GM15510 (cell line): ENCODE results near the gene PARVB.

ENCODE experiments used
- POLR2A ChIP-seq: IDR thresholded peaks from 3 replicates; pipeline ENCODE4 v1.6.1; 2011; ENCODE audit warnings: borderline replicate concordance; ENCODE audit not compliant: insufficient read length; ENCODE audit errors: extremely low read depth

The PARVB gene

DNA sequence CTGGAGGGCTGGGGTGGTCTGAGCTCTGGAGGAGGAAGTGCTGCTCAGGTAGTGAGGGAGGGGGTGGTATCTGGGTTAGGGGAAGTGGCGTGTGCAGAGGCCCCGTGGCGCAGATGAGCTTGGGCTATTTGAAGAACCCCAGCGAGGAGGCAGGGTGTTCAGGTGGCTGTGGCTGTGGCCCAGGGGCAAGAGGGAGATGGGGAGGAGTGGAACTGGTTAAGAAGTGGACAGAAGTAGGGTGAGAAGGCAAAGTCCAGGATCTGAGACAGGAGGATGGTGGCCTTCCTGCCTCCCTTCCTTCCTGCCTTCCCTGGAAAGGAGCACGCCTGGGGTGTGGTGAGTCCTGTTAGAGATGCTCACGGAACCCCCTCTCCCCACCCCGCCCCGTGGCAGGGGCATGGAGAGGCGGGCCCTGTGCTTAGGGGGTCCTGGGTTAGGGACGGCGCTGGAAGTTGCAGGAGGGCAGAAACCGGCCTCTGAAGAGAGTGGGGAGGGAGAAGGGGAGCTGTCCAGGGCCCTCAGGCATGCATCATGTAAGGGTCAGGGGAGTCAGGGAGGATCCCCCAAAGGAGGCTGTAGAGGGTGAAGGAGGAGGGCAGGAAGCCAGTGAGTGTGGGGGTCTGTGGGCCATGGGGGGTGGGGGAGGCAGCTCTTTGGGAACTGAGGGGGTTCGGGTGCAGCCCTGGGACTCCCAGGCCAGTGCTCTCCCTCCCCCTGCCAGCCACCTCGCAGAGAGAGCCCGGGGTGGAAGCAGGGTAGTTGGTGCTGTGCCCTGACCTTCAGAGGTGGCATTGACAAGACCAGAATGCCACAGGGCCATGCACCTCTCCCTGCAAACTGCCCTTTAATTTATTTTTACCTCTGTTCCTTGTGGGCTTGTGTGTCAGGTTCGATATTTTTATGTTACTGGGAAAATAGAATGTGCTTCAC is 92.9 kb downstream of the PARVB start:
- no peak for TF ChIP-seq POLR2A

DNA sequence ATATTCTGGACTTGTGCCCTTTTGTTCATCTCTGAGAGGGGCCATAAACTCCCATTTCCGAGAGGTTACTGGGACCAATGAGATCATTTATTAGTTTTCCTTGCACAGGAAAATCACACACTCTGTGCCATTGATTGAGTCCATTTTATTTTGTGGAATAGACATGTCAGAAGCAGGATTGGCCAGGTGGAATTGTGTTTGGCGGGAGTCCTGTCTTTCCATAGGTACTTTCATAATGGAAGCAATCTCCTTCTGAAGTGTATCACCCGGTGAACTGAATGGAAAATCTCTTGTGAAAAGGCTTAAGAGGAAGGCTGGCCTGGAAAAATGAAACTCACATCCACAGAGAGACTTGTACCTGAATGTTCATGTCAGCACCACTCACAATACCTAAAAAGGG is 93.6 kb downstream of the PARVB start:
- no peak for TF ChIP-seq POLR2A

DNA sequence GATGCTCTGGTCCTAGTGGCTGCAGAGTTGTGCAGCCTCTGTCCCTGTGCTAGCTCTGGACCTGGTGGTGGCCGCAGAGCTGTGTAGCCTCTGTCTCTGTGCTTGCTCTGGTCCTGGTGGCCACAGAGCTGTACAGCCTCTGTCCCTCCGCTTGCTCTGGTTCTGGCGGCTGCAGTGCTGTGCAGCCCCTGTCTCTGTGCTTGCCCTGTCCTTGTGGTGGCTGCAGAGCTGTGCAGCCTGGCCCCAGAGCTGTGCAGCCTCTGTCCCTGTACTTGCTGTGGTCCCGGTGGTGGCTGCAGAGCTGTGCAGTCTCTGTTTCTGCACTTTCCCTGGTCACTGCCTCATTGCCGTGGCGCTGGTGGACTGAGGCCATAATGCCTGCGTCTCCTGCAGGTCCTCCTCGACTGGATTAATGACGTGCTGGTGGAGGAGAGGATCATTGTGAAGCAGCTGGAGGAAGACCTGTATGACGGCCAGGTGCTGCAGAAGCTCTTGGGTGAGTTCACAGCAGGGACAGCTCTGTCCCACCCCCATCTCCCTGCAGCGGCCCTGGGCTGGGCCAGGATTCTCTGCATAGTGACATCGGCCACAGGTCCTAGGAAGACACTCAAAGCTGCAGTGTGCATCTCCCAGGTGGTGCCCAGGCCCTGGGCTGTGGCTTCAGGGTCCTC is 94.7 kb downstream of the PARVB start:
- TF ChIP-seq POLR2A, result no peak

DNA sequence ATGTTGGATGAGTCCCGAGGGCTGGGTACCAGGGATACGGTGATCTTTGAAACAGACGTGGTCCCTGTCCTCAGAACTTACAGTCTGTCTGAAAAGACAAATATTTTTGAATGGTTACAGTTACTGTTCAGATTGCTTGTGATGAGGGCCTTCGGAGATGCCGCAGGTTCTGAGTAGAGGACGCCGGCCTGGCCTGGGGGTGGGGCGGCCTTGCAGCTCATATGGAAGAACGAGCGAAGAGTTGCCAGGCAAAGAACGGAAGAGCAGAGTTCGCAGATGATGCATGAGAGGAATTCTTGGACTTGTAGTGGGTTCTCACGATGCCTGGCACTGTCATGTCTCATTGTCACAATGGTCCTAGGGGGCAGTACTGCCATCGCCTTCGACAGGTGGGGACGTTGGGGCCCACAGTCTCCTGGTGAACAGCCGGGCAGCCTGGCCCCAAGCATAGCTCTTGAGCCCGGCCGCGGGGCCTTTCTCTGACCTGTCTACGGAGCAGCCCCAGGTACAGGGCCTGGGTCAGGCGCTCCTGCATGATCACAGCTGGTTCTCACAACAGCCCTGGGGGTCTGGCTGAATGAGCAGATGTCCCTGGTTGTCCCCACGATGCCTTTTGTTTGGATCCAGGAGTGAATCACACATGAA is 95.7 kb downstream of the PARVB start:
- no peak for TF ChIP-seq POLR2A

DNA sequence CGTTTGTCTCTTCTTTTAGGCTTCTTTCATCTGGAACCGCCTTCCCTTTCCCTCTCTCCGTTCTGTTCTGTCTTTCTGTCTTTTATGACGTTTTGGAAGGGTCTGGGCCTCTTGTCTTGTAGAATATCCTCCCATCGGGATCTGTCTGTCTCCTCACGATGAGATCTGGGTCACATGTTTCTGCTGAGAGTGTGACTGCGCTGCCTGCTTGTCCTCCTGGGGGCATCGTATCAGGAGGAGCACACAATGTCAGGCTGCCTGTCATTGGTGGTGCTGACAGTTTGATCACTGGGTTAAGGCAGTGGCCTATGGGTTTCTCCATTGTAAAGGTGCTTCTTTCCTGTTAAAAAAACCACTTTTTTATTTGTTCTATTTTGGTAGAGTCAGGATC is 96.2 kb downstream of the PARVB start:
- TF ChIP-seq POLR2A, result no peak

DNA sequence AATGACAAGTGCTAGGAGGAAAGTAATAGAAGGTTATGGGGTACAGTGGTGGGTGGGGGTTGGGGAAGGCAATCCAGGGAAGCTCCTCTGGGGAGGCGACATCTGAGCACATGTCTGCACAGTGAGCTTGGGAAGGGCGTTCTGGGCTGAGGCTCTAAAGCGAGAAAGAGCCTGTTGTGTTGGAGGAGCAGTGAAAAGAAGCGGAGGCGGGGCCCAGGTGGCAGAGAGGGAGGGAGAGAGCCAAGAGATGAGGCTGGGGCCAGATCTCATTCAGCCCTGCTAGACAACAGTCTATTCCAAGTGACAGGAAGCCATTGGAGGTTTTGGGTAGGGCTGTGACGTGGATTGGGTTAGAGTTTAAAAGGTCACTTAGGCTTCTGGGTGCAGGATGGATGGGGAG is 101.3 kb downstream of the PARVB start:
- no peak for TF ChIP-seq POLR2A

DNA sequence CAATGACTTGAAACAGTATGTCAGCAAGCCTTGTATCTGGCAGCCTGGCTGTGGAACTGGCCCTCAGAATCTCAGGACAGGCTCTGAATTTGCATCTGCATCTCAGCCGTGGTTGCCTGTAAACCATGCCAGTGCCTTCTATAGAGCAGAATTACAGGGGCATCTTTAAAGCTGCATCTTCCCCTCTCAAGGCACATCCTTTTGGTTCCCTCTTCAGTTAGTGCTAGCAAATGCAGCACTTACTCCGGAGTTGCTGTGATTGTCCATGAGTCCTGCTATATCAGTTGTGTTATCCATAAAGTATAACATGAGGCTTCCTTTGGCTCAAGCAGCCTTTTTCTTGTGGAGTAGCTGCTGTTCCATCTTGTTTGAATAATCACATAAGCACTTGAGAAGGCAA is 102.7 kb downstream of the PARVB start:
- TF ChIP-seq POLR2A, result no peak

DNA sequence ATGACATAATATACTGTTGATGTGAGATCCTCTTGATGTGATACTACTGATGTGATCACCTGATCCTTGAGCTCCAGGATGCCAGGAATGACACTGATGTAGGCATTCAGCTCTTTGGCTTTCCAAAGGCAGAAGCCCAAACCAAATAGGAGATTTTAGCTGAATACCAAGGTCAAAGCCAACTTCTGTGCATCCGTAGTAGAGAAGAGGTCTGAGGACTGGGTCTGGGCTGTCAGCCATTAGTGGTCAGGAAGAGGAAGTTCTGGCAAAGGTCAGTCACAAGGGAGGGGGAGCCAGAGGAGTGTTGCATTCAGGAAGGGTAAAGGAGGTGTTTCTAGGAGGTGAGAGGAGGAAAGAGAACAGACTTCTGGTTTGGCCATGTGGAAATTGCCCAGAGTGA is 103.3 kb downstream of the PARVB start:
- no peak for TF ChIP-seq POLR2A

DNA sequence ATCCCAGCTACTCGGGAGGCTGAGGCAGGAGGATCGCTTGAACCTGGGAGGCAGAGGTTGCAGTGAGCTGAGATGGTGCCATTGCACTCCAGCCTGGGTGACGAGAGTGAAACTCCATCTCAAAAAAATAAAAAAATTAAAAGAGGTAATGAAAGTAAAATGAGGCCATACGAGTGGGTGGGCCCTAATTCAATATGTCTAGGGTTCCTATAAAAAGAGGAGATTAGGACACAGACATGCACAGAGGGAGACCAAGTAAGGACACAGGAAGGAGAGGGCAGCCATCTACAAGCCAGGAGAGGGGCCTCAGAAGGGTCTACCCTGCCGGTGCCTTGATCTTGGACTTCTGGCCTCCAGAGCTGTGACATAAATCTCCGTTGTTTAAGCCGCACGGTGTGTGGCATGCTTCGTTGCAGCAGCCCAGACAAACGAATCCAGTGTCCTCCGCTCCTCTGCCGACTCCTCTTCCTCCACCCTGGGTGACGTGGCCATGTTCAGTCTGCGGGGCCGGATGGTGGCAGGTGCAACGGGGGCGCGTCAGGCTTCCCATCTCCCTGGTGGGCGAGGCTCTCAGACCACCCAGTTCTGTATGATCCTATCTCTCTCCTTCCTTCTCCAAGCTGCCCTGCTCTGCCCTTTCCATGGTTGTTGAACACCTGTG is 105.0 kb downstream of the PARVB start:
- TF ChIP-seq POLR2A, result no peak

DNA sequence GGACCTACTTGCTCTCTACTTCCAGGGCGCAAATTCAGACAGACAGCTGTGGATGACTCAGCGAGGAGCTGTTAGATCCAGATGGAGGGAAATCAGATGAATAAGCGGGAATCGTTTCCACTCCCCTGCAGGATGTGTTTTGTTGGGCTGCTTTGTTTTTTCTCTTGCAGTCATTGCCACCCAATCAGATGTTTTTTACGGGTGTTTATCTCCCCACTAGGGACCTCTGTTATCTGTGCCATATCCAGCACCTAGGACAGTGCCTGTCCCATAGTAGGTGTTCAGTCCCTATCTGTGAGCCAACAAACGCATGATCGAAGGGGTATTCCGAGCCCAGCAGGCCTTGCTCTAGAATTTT is 105.5 kb downstream of the PARVB start:
- TF ChIP-seq POLR2A, result no peak

DNA sequence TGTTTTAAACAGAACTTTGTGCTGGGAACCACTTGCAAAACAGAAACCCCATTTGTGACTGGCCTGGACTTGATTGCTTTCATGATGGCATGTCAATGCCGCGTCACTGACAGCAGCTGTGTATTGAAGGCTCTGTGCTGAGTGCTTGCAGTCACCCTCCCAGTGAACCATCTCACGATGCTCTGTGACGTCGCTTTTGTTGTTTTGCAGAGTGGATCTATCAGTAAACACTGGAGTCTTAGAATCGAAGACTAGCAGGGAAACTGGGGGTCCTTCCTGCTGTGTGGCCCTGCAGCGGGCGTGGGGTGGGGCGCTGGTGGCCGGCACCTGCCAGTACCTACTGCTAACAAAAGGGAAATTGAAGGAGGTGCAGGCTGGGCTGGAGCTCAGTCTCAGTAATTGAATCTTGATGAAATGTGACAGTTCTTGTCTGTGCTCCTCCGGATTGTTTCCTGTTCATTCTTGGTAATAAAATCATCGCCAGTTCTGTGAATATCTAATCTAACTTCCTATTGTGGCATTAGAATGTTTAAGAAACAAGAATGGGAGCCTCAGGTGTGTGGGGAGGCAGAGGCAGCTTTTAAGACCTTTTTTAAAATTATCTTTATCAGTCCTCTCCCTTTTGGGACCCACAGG is 106.1 kb downstream of the PARVB start:
- TF ChIP-seq POLR2A, result no peak

DNA sequence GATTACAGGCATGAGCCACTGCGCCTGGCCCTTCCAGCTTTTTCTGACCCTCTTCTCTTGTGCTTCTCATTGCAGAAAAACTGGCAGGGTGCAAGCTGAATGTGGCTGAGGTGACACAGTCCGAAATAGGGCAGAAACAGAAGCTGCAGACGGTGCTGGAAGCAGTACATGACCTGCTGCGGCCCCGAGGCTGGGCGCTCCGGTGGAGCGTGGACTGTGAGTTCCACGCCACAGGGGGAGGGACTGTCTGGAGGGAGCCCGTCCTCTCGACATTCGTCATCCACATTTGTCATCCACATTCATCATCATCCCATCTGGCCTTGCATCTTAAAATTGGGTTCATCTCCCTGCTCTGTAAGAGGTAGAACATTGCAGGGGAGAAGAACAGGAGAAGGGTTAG is 107.3 kb downstream of the PARVB start:
- no peak for TF ChIP-seq POLR2A

DNA sequence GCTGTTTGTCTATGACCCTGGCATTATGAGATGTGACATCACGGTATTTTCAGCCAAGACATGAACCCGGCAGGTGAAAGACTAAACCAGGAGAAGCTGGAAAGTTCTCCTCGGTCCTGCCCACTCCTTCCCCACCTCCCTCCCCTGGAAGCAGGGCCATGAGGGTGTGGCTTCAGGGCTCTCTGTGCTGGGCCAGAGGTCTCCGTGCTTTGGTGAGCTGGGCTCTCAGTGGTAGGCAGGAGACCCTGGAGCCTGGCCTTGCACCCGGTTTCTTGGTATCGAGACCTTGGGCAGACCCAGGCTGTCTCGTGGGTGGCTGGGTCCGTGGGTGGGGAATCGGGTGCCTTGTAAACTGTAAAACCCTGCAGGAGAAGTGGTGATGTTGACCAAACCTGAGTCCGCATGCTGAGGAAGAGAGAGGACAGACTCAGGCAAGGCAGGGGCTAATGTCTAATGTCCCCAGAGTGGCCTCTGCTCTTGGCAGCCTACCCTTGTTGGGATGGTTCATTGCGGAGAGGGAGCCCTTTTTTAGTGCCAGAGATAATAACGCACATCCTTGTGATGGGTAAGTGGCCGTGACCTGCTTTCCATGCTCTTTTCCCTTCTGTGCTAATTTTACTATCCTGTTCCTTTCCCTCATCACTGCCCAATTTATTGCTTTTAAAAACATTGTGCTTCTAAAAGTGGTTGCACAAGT is 108.0 kb downstream of the PARVB start:
- TF ChIP-seq POLR2A, result no peak

DNA sequence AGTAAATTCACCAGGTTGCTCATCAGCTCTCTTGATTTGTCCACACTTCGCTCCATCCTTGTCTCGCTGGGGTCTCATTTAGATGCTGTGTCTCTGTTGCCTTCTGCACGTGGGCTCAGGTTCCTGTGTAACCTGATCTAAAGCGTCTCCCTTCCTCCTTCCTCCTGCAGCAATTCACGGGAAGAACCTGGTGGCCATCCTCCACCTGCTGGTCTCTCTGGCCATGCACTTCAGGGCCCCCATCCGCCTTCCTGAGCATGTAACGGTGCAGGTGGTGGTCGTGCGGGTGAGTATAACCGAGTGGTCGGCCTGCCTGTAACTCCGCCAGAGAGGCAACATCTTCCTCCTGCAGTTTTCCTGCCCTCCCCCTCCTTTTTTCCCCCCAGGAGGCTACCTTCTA is 108.6 kb downstream of the PARVB start:
- TF ChIP-seq POLR2A, result no peak
